HCT116 (cell line): Measurements from ENCODE around the gene AURKAIP1. TPM values are rescaled to one million over a fixed set of nuclear protein-coding genes. Genes with fewer than 3 reads are reported as not detected.

Experiments used
- ATAC-seq: fragments of 200-7000 bp; cut with Tn5 transposase; 2 replicates; pipeline ENCODE4 v1.9.1; 2020; ENCODE audit warnings: mild to moderate bottlenecking, moderate library complexity
- BruUV-seq: library from RNA; stranded (reverse); fragments of 400-500 nt; replicated peaks from 2 replicates; lab custom pipeline; 2021; lab: Mats Ljungman, UMichigan
- CTCF ChIA-PET: fragments of 300-600 bp; sonication (Branson Sonifier 250); formaldehyde crosslinking; loops from one replicate; lab custom pipeline; 2021; ENCODE audit warnings: antibody characterized with exemption; lab: Charles Lee
- POLR2A ChIA-PET: fragments of 300-600, 350-600 bp; sonication (Branson Sonifier 250); formaldehyde crosslinking; loops from one replicate; lab custom pipeline; 2021; ENCODE audit warnings: antibody characterized with exemption; lab: Charles Lee
- RAD21 ChIA-PET, 2 experiments: fragments of 300-600 bp; sonication (Branson Sonifier 250); formaldehyde crosslinking; loops; one replicate each; lab custom pipeline; 2023; ENCODE audit warnings: low total read pairs in 2 of 2; ENCODE audit not compliant: uncharacterized antibody in 2 of 2, unreplicated experiment in 2 of 2, low non-redundant PET in 1 of 2; lab: Charles Lee
- DNase-seq: peaks from one replicate; pipeline ENCODE4 v3.0.0-alpha.2; 2010; ENCODE audit warnings: low read depth, low spot score
- H2AFZ ChIP-seq: fragments of 200-600 bp; shearing (Covaris generic), sonication (generic); 2 replicates; pipeline ENCODE4 v1.6.1; 2017; ENCODE audit warnings: low read depth, mixed run types, mixed read lengths, antibody characterized with exemption, low read length; ENCODE audit not compliant: poor library complexity, severe bottlenecking
- H3K27ac ChIP-seq: 2 replicates; pipeline ENCODE4 v1.5.1; 2012; ENCODE audit warnings: low read depth, low read length
- H3K27me3 ChIP-seq: fragments of 200-600 bp; sonication (generic); 2 replicates; pipeline ENCODE4 v1.6.1; 2016; ENCODE audit warnings: mixed run types, low read length, mixed read lengths; ENCODE audit not compliant: insufficient read depth
- H3K36me3 ChIP-seq, 2 experiments: fragments of 200-500 bp in 1 of 2; fragments of 200-600 bp in 1 of 2; sonication (Bioruptor generic) in 1 of 2; sonication (generic) in 1 of 2; 2 replicates each; pipeline versions ENCODE4 v1.5.1 to v1.6.1; 2014 to 2016; ENCODE audit warnings: low read length in 2 of 2, inconsistent platforms in 1 of 2, mixed read lengths in 1 of 2, mixed run types in 1 of 2; ENCODE audit not compliant: insufficient read depth in 2 of 2, control insufficient read depth in 1 of 2
- H3K4me1 ChIP-seq, 2 experiments: fragments of 200-600 bp in 1 of 2; sonication (generic) in 1 of 2; 2 replicates each; pipeline versions ENCODE4 v1.5.1 to v1.6.1; 2012 to 2017; ENCODE audit warnings: low read length in 2 of 2, inconsistent platforms in 1 of 2, mild to moderate bottlenecking in 1 of 2, mixed read lengths in 1 of 2, mixed run types in 1 of 2, moderate library complexity in 1 of 2; ENCODE audit not compliant: insufficient read depth in 2 of 2, control insufficient read depth in 1 of 2
- H3K4me2 ChIP-seq: fragments of 200-600 bp; sonication (generic); 2 replicates; pipeline ENCODE4 v1.6.1; 2017; ENCODE audit warnings: mixed run types, low read length, mixed read lengths
- H3K4me3 ChIP-seq, 2 experiments: fragments of 200-600 bp in 1 of 2; sonication (generic) in 1 of 2; replicated peaks in 1 of 2; 2 replicates each; pipeline ENCODE4 v1.5.1; 2011 to 2016; ENCODE audit warnings: low read length in 2 of 2, control low read depth in 1 of 2, low read depth in 1 of 2, mild to moderate bottlenecking in 1 of 2, mixed read lengths in 1 of 2, mixed run types in 1 of 2
- H3K79me2 ChIP-seq: fragments of 200-600 bp; sonication (generic); 2 replicates; pipeline ENCODE4 v1.6.1; 2017; ENCODE audit warnings: mild to moderate bottlenecking, mixed run types, low read length, moderate library complexity, mixed read lengths; ENCODE audit not compliant: insufficient read depth
- H3K9ac ChIP-seq: fragments of 200-600 bp; sonication (generic); 2 replicates; pipeline ENCODE4 v1.6.1; 2016; ENCODE audit warnings: low read length, mixed read lengths
- H3K9me2 ChIP-seq: fragments of 200-600 bp; sonication (generic), shearing (Covaris generic); 2 replicates; pipeline ENCODE4 v1.6.1; 2017; ENCODE audit warnings: mixed run types, mild to moderate bottlenecking, moderate library complexity; ENCODE audit not compliant: insufficient read depth
- H3K9me3 ChIP-seq, 2 experiments: fragments of 200-500 bp in 1 of 2; fragments of 200-600 bp in 1 of 2; sonication (Bioruptor generic) in 1 of 2; sonication (generic) in 1 of 2; 2 replicates each; pipeline ENCODE4 v1.6.1; 2014 to 2017; ENCODE audit warnings: low read length in 2 of 2, mixed read lengths in 2 of 2, inconsistent platforms in 1 of 2, low read depth in 1 of 2, mild to moderate bottlenecking in 1 of 2, mixed run types in 1 of 2, moderate library complexity in 1 of 2; ENCODE audit not compliant: control insufficient read depth in 1 of 2, insufficient read depth in 1 of 2
- H4K20me1 ChIP-seq: fragments of 200-600 bp; sonication (generic), shearing (Covaris generic); 2 replicates; pipeline ENCODE4 v1.6.1; 2017; ENCODE audit warnings: mixed run types, mild to moderate bottlenecking, moderate library complexity; ENCODE audit not compliant: insufficient read depth
- CBX3 ChIP-seq: IDR thresholded peaks from 2 replicates; pipeline ENCODE4 v1.6.1; 2012; ENCODE audit warnings: low read depth
- CEBPB ChIP-seq: IDR thresholded peaks from 2 replicates; pipeline ENCODE4 v1.6.1; 2012; ENCODE audit warnings: low read depth
- ELF1 ChIP-seq: IDR thresholded peaks from 2 replicates; pipeline ENCODE4 v1.6.1; 2012; ENCODE audit warnings: low read depth, borderline replicate concordance
- EZH2 ChIP-seq: fragments of 200-600 bp; sonication (generic); IDR thresholded peaks from 2 replicates; pipeline ENCODE4 v1.6.1; 2017; ENCODE audit warnings: antibody characterized with exemption, mixed run types
- FOSL1 ChIP-seq: IDR thresholded peaks from 2 replicates; pipeline ENCODE4 v1.6.1; 2012; ENCODE audit warnings: low read depth
- POLR2A ChIP-seq: IDR thresholded peaks from 2 replicates; pipeline ENCODE4 v1.7.0; 2011; ENCODE audit warnings: borderline replicate concordance; ENCODE audit not compliant: insufficient read depth, insufficient read length; ENCODE audit errors: extremely low read depth
- POLR2AphosphoS5 ChIP-seq: IDR thresholded peaks from 2 replicates; pipeline ENCODE4 v1.6.1; 2011; ENCODE audit warnings: mild to moderate bottlenecking, low read depth, low read length, moderate library complexity
- RAD21 ChIP-seq: IDR thresholded peaks from 2 replicates; pipeline ENCODE4 v1.6.1; 2012; ENCODE audit warnings: low read depth, mild to moderate bottlenecking
- SIN3A ChIP-seq: IDR thresholded peaks from 2 replicates; pipeline ENCODE4 v1.6.1; 2012; ENCODE audit warnings: low read depth
- SP1 ChIP-seq: IDR thresholded peaks from 2 replicates; pipeline ENCODE4 v1.6.1; 2012; ENCODE audit warnings: low read depth
- SRF ChIP-seq: IDR thresholded peaks from 2 replicates; pipeline ENCODE4 v1.6.1; 2012; ENCODE audit warnings: low read depth
- TCF7L2 ChIP-seq: IDR thresholded peaks from 2 replicates; pipeline ENCODE4 v1.7.0; 2011; ENCODE audit warnings: borderline replicate concordance, inconsistent platforms; ENCODE audit not compliant: insufficient read depth, insufficient read length; ENCODE audit errors: extremely low read depth
- YY1 ChIP-seq: IDR thresholded peaks from 2 replicates; pipeline ENCODE4 v1.6.1; 2011; ENCODE audit warnings: low read length, low read depth, moderate library complexity, mild to moderate bottlenecking; ENCODE audit not compliant: insufficient replicate concordance; ENCODE audit errors: extremely low read depth
- ZFX ChIP-seq: fragments of 450-650 bp; IDR thresholded peaks from 2 replicates; pipeline ENCODE4 v1.6.1; 2017
- intact Hi-C: fragments of 100-400 bp; cut with micrococcal nuclease; formaldehyde crosslinking; loops from 2 replicates; pipeline ENCODE4 v1.10.0; 2022
- total RNA-seq: library from RNA; stranded (reverse); gene quantifications from one replicate; pipeline ENCODE4 v1.2.1, GENCODE V29; 2021; ENCODE audit not compliant: unreplicated experiment
- TF ChIP-seq, protein P1 (sequence below), 3 experiments: fragments of 200-600 bp in 1 of 3; sonication (generic) in 1 of 3; IDR thresholded peaks in 2 of 3; conservative IDR thresholded peaks in 1 of 3; 2 replicates each; pipeline ENCODE4 v1.5.1; 2012 to 2017; ENCODE audit warnings: low read depth in 2 of 3, low read length in 2 of 3, antibody characterized with exemption in 1 of 3, borderline replicate concordance in 1 of 3, control low read depth in 1 of 3, mild to moderate bottlenecking in 1 of 3, mixed read lengths in 1 of 3, mixed run types in 1 of 3, moderate library complexity in 1 of 3; ENCODE audit not compliant: insufficient read depth in 1 of 3
- TF ChIP-seq, protein P2 (sequence below): IDR thresholded peaks from 2 replicates; pipeline ENCODE4 v1.6.1; 2012; ENCODE audit warnings: low read depth

Gene AURKAIP1
- total RNA-seq, 1 experiment from 2014 or later: 200 TPM

DNA sequence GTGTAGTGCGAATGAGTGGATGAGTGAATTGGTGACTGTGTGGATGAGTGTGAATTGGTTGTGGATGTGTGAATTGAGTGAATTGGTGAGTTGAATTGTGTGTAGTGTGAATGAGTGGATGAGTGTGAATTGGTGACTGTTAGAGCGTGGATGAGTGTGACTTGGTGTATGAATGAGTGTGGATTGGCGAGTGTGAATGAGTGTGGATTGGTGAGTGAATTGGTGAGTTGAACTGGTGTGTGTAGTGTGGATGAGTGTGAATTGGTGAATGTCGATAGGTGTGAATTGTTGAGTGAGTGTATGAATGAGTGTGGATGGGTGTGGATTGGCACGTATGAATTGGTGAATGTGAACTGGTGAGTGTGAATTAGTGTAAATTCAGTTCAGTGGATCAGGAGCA, 7.7 kb downstream of the AURKAIP1 start:
- no peak overlapping the region for H3K4me3 ChIP-seq
- peaks cover 3% of the 10 kb centered on the region; the same call in 1 of the 2 replicates for H3K79me2 ChIP-seq
- H3K9ac ChIP-seq: no peak overlapping the region
- H3K4me1 ChIP-seq: peaks cover 6 to 19% of the 10 kb centered on the region in 2 experiments; a peak in 3 of 4 replicates
- ChIA-PET CTCF (no interaction called here), POLR2A (no interaction called here), RAD21 (no interaction called here)
- no TSS peak for BruUV-seq
- H3K27ac ChIP-seq: no peak overlapping the region
- ATAC-seq (no peak), DNase-seq (no peak)
- H4K20me1 ChIP-seq: no peaks in the 10 kb centered on the region
- no peaks in the 10 kb centered on the region; a peak in 1 of 4 replicates for H3K36me3 ChIP-seq
- no peak overlapping the region for H2AFZ ChIP-seq
- intact Hi-C loops: no loop called here
- H3K4me2 ChIP-seq: no peak overlapping the region
- peaks cover 0 to 16% of the 10 kb centered on the region in 2 experiments; a peak in 1 of 4 replicates for H3K9me3 ChIP-seq
- TF ChIP-seq SP1 (no peak), ZFX (no peak), TCF7L2 (no peak), CBX3 (no peak), FOSL1 (no peak), POLR2AphosphoS5 (no peak), SIN3A (no peak), POLR2A (no peak), YY1 (no peak), SRF (no peak), RAD21 (no peak), ELF1 (no peak), EZH2 (no peak), CEBPB (no peak)
- TF ChIP-seq, protein P1, sequence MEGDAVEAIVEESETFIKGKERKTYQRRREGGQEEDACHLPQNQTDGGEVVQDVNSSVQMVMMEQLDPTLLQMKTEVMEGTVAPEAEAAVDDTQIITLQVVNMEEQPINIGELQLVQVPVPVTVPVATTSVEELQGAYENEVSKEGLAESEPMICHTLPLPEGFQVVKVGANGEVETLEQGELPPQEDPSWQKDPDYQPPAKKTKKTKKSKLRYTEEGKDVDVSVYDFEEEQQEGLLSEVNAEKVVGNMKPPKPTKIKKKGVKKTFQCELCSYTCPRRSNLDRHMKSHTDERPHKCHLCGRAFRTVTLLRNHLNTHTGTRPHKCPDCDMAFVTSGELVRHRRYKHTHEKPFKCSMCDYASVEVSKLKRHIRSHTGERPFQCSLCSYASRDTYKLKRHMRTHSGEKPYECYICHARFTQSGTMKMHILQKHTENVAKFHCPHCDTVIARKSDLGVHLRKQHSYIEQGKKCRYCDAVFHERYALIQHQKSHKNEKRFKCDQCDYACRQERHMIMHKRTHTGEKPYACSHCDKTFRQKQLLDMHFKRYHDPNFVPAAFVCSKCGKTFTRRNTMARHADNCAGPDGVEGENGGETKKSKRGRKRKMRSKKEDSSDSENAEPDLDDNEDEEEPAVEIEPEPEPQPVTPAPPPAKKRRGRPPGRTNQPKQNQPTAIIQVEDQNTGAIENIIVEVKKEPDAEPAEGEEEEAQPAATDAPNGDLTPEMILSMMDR (IDR thresholded peaks at IDR 0.05 in 2 of 3, conservative IDR thresholded peaks at IDR 0.05 in 1 of 3; ENCODE audit: borderline replicate concordance in 1 of 3, insufficient read depth in 1 of 3, low read depth in 2 of 3, low read length in 2 of 3): no peak
- TF ChIP-seq, protein P2, sequence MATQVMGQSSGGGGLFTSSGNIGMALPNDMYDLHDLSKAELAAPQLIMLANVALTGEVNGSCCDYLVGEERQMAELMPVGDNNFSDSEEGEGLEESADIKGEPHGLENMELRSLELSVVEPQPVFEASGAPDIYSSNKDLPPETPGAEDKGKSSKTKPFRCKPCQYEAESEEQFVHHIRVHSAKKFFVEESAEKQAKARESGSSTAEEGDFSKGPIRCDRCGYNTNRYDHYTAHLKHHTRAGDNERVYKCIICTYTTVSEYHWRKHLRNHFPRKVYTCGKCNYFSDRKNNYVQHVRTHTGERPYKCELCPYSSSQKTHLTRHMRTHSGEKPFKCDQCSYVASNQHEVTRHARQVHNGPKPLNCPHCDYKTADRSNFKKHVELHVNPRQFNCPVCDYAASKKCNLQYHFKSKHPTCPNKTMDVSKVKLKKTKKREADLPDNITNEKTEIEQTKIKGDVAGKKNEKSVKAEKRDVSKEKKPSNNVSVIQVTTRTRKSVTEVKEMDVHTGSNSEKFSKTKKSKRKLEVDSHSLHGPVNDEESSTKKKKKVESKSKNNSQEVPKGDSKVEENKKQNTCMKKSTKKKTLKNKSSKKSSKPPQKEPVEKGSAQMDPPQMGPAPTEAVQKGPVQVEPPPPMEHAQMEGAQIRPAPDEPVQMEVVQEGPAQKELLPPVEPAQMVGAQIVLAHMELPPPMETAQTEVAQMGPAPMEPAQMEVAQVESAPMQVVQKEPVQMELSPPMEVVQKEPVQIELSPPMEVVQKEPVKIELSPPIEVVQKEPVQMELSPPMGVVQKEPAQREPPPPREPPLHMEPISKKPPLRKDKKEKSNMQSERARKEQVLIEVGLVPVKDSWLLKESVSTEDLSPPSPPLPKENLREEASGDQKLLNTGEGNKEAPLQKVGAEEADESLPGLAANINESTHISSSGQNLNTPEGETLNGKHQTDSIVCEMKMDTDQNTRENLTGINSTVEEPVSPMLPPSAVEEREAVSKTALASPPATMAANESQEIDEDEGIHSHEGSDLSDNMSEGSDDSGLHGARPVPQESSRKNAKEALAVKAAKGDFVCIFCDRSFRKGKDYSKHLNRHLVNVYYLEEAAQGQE: no peak
- H3K27me3 ChIP-seq: no peaks in the 10 kb centered on the region
- H3K9me2 ChIP-seq: 0 out of 2 replicates have a peak, but pooled peaks cover 3% of the 10 kb centered on the region
